ENCODE data around the gene FAM210A.

GRCh38 chr18:13620818-13621445 is 105.4 kb downstream of the FAM210A start:
- no peak for TF ChIP-seq NANOG (IDR thresholded peaks at IDR 0.05; ENCODE audit: borderline replicate concordance)
- TF ChIP-seq CTCF (conservative IDR thresholded peaks at IDR 0.05; ENCODE audit: low read depth in 2 of 2), result no peak
- no peak for TF ChIP-seq EZH2phosphoT487 (IDR thresholded peaks at IDR 0.05; ENCODE audit: unreplicated experiment)
- TF ChIP-seq, protein P1, sequence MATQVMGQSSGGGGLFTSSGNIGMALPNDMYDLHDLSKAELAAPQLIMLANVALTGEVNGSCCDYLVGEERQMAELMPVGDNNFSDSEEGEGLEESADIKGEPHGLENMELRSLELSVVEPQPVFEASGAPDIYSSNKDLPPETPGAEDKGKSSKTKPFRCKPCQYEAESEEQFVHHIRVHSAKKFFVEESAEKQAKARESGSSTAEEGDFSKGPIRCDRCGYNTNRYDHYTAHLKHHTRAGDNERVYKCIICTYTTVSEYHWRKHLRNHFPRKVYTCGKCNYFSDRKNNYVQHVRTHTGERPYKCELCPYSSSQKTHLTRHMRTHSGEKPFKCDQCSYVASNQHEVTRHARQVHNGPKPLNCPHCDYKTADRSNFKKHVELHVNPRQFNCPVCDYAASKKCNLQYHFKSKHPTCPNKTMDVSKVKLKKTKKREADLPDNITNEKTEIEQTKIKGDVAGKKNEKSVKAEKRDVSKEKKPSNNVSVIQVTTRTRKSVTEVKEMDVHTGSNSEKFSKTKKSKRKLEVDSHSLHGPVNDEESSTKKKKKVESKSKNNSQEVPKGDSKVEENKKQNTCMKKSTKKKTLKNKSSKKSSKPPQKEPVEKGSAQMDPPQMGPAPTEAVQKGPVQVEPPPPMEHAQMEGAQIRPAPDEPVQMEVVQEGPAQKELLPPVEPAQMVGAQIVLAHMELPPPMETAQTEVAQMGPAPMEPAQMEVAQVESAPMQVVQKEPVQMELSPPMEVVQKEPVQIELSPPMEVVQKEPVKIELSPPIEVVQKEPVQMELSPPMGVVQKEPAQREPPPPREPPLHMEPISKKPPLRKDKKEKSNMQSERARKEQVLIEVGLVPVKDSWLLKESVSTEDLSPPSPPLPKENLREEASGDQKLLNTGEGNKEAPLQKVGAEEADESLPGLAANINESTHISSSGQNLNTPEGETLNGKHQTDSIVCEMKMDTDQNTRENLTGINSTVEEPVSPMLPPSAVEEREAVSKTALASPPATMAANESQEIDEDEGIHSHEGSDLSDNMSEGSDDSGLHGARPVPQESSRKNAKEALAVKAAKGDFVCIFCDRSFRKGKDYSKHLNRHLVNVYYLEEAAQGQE (IDR thresholded peaks at IDR 0.05; ENCODE audit: unreplicated experiment), result no peak
- TF ChIP-seq POLR2AphosphoS5 (IDR thresholded peaks at IDR 0.05; ENCODE audit: low read depth), result no peak

Data from GM23338 (cell line).